MM.1S (cell line): ENCODE results near the gene GBP3.
"Not testable (repeated sequence)": the region's sequence is repeated elsewhere in the genome, so short reads cannot be mapped to it uniquely, and the experiment has no call there.

Experiments
- DNase-seq: peaks from one replicate; pipeline ENCODE4 v3.0.0-alpha.2; 2015
- H2AFZ ChIP-seq: fragments of 300-600 bp; sonication (generic); 2 replicates; pipeline ENCODE4 v1.6.0; 2016; ENCODE audit warnings: antibody characterized with exemption, low read length
- H3F3A ChIP-seq: fragments of 300-600 bp; sonication (generic); 2 replicates; pipeline ENCODE4 v1.6.1; 2016; ENCODE audit warnings: mild to moderate bottlenecking, antibody characterized with exemption, low read length, moderate library complexity, mixed read lengths; ENCODE audit not compliant: insufficient read depth
- H3K27ac ChIP-seq: fragments of 300-600 bp; sonication (generic); 2 replicates; pipeline ENCODE4 v1.5.1; 2016; ENCODE audit warnings: mild to moderate bottlenecking, low read length
- H3K27me3 ChIP-seq: fragments of 300-600 bp; sonication (generic); replicated peaks from 2 replicates; pipeline ENCODE4 v1.6.0; 2016; ENCODE audit warnings: low read length; ENCODE audit not compliant: insufficient read depth
- H3K36me3 ChIP-seq: fragments of 300-600 bp; sonication (generic); replicated peaks from 2 replicates; pipeline ENCODE4 v1.6.1; 2016; ENCODE audit warnings: mild to moderate bottlenecking, low read length, mixed read lengths; ENCODE audit not compliant: insufficient read depth
- H3K4me1 ChIP-seq: fragments of 300-600 bp; sonication (generic); 2 replicates; pipeline ENCODE4 v1.6.1; 2016; ENCODE audit warnings: low read length, mixed read lengths
- H3K4me2 ChIP-seq: fragments of 300-600 bp; sonication (generic); 2 replicates; pipeline ENCODE4 v1.6.0; 2016; ENCODE audit warnings: low read depth, low read length
- H3K4me3 ChIP-seq: fragments of 300-600 bp; sonication (generic); 2 replicates; pipeline ENCODE4 v1.5.1; 2016; ENCODE audit warnings: low read length, mixed read lengths
- H3K79me2 ChIP-seq: fragments of 300-600 bp; sonication (generic); 2 replicates; pipeline ENCODE4 v1.6.1; 2016; ENCODE audit warnings: mixed run types, low read length, mixed read lengths
- H3K9ac ChIP-seq: fragments of 300-600 bp; sonication (generic); 2 replicates; pipeline ENCODE4 v1.6.1; 2016; ENCODE audit warnings: low read length, mixed read lengths
- H3K9me2 ChIP-seq: fragments of 300-600 bp; sonication (generic); replicated peaks from 2 replicates; pipeline ENCODE4 v1.6.1; 2016; ENCODE audit warnings: mild to moderate bottlenecking, low read length, mixed read lengths; ENCODE audit not compliant: insufficient read depth
- H3K9me3 ChIP-seq: fragments of 300-600 bp; sonication (generic); replicated peaks from 2 replicates; pipeline ENCODE4 v1.6.1; 2016; ENCODE audit warnings: mild to moderate bottlenecking, low read length, mixed read lengths; ENCODE audit not compliant: insufficient read depth
- H4K20me1 ChIP-seq: fragments of 300-600 bp; sonication (generic); 2 replicates; pipeline ENCODE4 v1.6.1; 2016; ENCODE audit warnings: mild to moderate bottlenecking, low read length, moderate library complexity, mixed read lengths; ENCODE audit not compliant: insufficient read depth
- EZH2 ChIP-seq: fragments of 300-600 bp; sonication (generic); optimal IDR thresholded peaks from 2 replicates; pipeline ENCODE3; 2017; ENCODE audit warnings: low read depth, mild to moderate bottlenecking, antibody characterized with exemption, low read length, mixed read lengths
- EZH2phosphoT487 ChIP-seq: fragments of 300-600 bp; sonication (generic); IDR thresholded peaks from 2 replicates; pipeline ENCODE4 v1.6.1; 2018; ENCODE audit warnings: antibody characterized with exemption, low read length
- TF ChIP-seq, protein P1 (sequence below): fragments of 300-600 bp; sonication (generic); IDR thresholded peaks from 2 replicates; pipeline ENCODE4 v1.5.1; 2016; ENCODE audit warnings: antibody characterized with exemption, low read length, mixed read lengths

Gene GBP3

DNA sequence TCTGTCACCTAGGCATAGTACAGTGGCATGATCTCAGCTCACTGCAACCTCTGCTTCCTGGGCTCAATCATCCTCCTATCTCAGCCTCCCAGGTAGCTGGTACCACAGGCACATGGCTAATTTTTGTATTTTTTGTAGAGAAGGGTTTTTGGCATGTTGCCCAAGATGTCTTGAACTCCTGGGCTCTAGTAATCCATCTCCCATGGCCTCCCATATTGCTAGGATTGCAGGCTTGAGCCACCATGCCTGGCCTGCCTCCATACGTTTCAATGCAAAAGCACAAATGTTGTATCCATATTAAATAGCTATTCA is 17.6 kb upstream of the GBP3 start:
- H4K20me1 ChIP-seq: no peaks in the 10 kb centered on the region
- H3K4me2 ChIP-seq: no peak overlapping the region

DNA sequence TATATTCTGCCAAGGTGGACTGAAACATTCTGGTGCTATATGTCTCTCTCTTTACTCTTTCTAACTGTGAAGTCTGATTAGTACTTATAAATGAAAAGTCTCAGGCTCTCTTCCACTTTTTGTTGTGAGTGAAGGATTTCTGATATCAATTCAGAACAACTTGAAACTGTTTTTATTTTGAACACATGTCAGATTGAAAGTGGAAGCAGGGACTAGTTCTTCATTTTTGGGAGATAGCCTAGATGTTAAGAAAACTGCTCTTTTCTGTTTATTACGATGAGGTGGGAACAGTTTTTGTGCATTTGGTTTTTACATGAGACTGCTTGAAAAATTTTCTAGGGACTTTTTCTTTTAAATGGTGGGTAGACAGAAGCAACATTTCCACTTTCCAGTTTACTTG is 14.5 kb upstream of the GBP3 start:
- TF ChIP-seq EZH2 (no peak), EZH2phosphoT487 (no peak)
- TF ChIP-seq, protein P1, sequence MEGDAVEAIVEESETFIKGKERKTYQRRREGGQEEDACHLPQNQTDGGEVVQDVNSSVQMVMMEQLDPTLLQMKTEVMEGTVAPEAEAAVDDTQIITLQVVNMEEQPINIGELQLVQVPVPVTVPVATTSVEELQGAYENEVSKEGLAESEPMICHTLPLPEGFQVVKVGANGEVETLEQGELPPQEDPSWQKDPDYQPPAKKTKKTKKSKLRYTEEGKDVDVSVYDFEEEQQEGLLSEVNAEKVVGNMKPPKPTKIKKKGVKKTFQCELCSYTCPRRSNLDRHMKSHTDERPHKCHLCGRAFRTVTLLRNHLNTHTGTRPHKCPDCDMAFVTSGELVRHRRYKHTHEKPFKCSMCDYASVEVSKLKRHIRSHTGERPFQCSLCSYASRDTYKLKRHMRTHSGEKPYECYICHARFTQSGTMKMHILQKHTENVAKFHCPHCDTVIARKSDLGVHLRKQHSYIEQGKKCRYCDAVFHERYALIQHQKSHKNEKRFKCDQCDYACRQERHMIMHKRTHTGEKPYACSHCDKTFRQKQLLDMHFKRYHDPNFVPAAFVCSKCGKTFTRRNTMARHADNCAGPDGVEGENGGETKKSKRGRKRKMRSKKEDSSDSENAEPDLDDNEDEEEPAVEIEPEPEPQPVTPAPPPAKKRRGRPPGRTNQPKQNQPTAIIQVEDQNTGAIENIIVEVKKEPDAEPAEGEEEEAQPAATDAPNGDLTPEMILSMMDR: no peak
- no peak overlapping the region for H2AFZ ChIP-seq
- no peaks in the 10 kb centered on the region for H3F3A ChIP-seq
- no peaks in the 10 kb centered on the region for H3K36me3 ChIP-seq
- H4K20me1 ChIP-seq: no peaks in the 10 kb centered on the region
- no peaks in the 10 kb centered on the region for H3K79me2 ChIP-seq
- no peaks in the 10 kb centered on the region for H3K27me3 ChIP-seq
- H3K4me1 ChIP-seq: no peaks in the 10 kb centered on the region
- 0 out of 2 replicates have a peak, but pooled peaks cover 3% of the 10 kb centered on the region for H3K9me2 ChIP-seq
- no peak overlapping the region for H3K9ac ChIP-seq
- no peak overlapping the region for H3K27ac ChIP-seq
- H3K4me3 ChIP-seq: no peak overlapping the region
- H3K9me3 ChIP-seq: no peaks in the 10 kb centered on the region
- no peak for DNase-seq
- H3K4me2 ChIP-seq: no peak overlapping the region

More for the DNA sequence above, 17.6 kb upstream of the GBP3 start:
- Histone ChIP-seq H3K36me3 (no peaks in the 10 kb centered on the region), H3F3A (no peaks in the 10 kb centered on the region), H3K79me2 (no peaks in the 10 kb centered on the region), H3K27ac (no peak overlapping the region), H3K9me3 (no peaks in the 10 kb centered on the region), H3K9ac (no peak overlapping the region), H3K9me2 (0 out of 2 replicates have a peak, but pooled peaks cover 3% of the 10 kb centered on the region), H3K27me3 (no peaks in the 10 kb centered on the region), H3K4me3 (no peak overlapping the region), H3K4me1 (no peaks in the 10 kb centered on the region), H2AFZ (no peak overlapping the region)
- no peak for DNase-seq
- TF ChIP-seq EZH2phosphoT487: no peak
- TF ChIP-seq, protein P1: no peak
- TF ChIP-seq EZH2: no peak

DNA sequence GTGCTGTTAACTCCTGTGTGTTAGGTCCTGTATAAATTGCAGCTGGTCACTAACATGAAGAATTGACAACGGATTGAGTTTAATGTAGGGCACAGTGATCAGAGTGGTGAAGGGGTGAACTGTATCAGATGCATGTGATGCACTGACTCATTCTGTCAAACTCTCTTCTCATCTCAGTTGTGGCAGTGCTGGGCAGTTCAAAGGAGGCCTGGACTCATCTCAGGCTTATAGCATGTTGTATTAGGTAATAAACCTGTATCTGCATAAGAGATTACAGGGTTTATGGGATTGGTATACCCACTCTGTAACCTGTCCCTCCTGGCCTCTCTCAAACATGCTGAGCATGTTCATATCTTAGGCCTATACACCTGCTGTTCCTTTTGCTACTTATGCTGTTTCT is 12.4 kb upstream of the GBP3 start:
- no peak overlapping the region for H2AFZ ChIP-seq
- H3K4me2 ChIP-seq: no peak overlapping the region
- no peaks in the 10 kb centered on the region for H4K20me1 ChIP-seq
- H3K36me3 ChIP-seq: no peaks in the 10 kb centered on the region
- no peaks in the 10 kb centered on the region for H3F3A ChIP-seq
- H3K27me3 ChIP-seq: no peaks in the 10 kb centered on the region
- no peaks in the 10 kb centered on the region for H3K4me1 ChIP-seq
- no peak overlapping the region for H3K9ac ChIP-seq
- no peaks in the 10 kb centered on the region for H3K9me3 ChIP-seq
- 0 out of 2 replicates have a peak, but pooled peaks cover 3% of the 10 kb centered on the region for H3K9me2 ChIP-seq
- H3K27ac ChIP-seq: no peak overlapping the region
- no peaks in the 10 kb centered on the region for H3K79me2 ChIP-seq
- no peak for TF ChIP-seq EZH2phosphoT487
- DNase-seq: no peak
- H3K4me3 ChIP-seq: no peak overlapping the region

DNA sequence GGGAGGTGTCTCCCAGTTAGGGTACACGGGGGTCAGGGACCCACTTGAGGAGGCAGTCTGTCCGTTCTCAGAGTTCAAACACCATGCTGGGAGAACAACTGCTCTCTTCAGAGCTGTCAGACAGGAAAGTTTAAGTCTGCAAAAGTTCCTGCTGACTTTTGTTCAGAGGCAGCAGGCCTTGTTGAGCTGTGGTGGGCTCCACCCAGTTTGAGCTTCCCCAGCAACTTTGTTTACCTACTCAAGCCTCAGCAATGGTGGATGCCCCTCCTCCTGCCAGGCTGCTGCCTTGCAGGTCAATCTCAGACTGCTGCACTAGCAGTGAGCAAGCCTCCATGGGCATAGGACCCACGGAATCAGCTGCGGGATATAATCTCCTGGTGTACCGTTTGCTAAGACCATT is 11.3 kb upstream of the GBP3 start:
- DNase-seq, H3F3A ChIP-seq, H3K9me3 ChIP-seq, H3K27me3 ChIP-seq, H3K9ac ChIP-seq, H3K4me3 ChIP-seq, H3K4me2 ChIP-seq, H3K27ac ChIP-seq, H3K4me1 ChIP-seq, H3K9me2 ChIP-seq, H3K36me3 ChIP-seq, H2AFZ ChIP-seq, H4K20me1 ChIP-seq, H3K79me2 ChIP-seq: not testable (repeated sequence)

DNA sequence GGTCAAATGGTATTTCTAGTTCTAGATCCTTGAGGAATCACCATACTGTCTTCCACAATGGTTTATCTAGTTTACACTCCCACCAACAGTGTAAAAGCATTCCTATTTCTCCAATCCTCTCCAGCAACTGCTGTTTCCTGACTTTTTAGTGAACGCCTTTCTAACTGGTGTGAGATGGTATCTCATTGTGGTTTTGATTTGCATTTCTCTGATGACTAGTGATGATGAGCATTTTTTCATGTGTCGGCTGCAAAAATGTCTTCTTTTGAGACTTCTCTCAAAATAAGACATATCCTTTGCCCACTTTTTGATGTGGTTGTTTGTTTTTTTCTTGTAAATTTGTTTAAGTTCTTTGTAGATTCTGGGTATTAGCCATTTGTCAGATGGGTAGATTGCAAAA is 6.4 kb upstream of the GBP3 start:
- not testable (repeated sequence) for H3K9me3 ChIP-seq, H3K27ac ChIP-seq, H3K4me1 ChIP-seq, H3F3A ChIP-seq, DNase-seq, H2AFZ ChIP-seq, H3K36me3 ChIP-seq, H3K79me2 ChIP-seq, H3K4me3 ChIP-seq, H3K4me2 ChIP-seq, H3K27me3 ChIP-seq, H3K9me2 ChIP-seq, H4K20me1 ChIP-seq, H3K9ac ChIP-seq
